GM12878 (cell line): ENCODE results near the gene ARMC6. TPM values are rescaled to one million over a fixed set of nuclear protein-coding genes. Genes with fewer than 3 reads are reported as not detected.

Source experiments
- ATAC-seq: fragments of 200-7000 bp; cut with Tn5 transposase; 3 replicates; pipeline ENCODE4 v1.9.1; 2020; ENCODE audit warnings: mild to moderate bottlenecking, moderate library complexity
- BruUV-seq: library from RNA; stranded (reverse); fragments of 400-500 nt; replicated peaks from 2 replicates; lab custom pipeline; 2021; lab: Mats Ljungman, UMichigan
- CTCF ChIA-PET: fragments of 300-600 bp; sonication (Branson Sonifier 250); formaldehyde crosslinking; extraction: SDS; loops from one replicate; lab custom pipeline; 2021; ENCODE audit warnings: inconsistent platforms; lab: Yijun Ruan, JAX
- POLR2A ChIA-PET: fragments of 350-600 bp; formaldehyde crosslinking; extraction: SDS; loops from one replicate; lab custom pipeline; 2021; ENCODE audit warnings: inconsistent platforms; lab: Charles Lee
- RAD21 ChIA-PET: fragments of 300-600 bp; sonication (Branson Sonifier 250); formaldehyde crosslinking; loops from one replicate; lab custom pipeline; 2023; ENCODE audit warnings: antibody characterized with exemption; ENCODE audit not compliant: unreplicated experiment; lab: Charles Lee
- SMC1A ChIA-PET: fragments of 300-600 bp; sonication (Branson Sonifier 250); formaldehyde crosslinking; loops from one replicate; lab custom pipeline; 2023; ENCODE audit not compliant: unreplicated experiment, uncharacterized antibody; lab: Charles Lee
- DNase-seq: peaks from one replicate; pipeline ENCODE4 v3.0.0-alpha.2; 2011; ENCODE audit warnings: low read depth, low spot score
- FAIRE-seq: peaks from 3 replicates; lab custom pipeline; 2011; peaks lifted over from hg19 to GRCh38; lab: Jason Lieb, UNC
- H2AFZ ChIP-seq: 2 replicates; pipeline ENCODE4 v1.6.0; 2011; ENCODE audit warnings: low read depth, low read length, control low read depth; ENCODE audit not compliant: control insufficient read depth
- H3K27ac ChIP-seq: 2 replicates; pipeline ENCODE4 v1.5.1; 2011; ENCODE audit warnings: control low read depth; ENCODE audit not compliant: control insufficient read depth, insufficient read depth
- H3K27me3 ChIP-seq, 2 experiments: replicated peaks in 1 of 2; 2 replicates each; pipeline versions ENCODE4 v1.6.0 to v1.6.1; 2011; ENCODE audit warnings: low read length in 1 of 2; ENCODE audit not compliant: control insufficient read depth in 2 of 2, insufficient read depth in 2 of 2
- H3K36me3 ChIP-seq, 2 experiments: 2 replicates each; pipeline ENCODE4 v1.5.1; 2011; ENCODE audit warnings: low read length in 1 of 2; ENCODE audit not compliant: control insufficient read depth in 2 of 2, insufficient read depth in 2 of 2
- H3K4me1 ChIP-seq: 2 replicates; pipeline ENCODE4 v1.6.1; 2011; ENCODE audit warnings: mild to moderate bottlenecking, low read length, moderate library complexity, mixed read lengths; ENCODE audit not compliant: control insufficient read depth, insufficient read depth
- H3K4me2 ChIP-seq: 2 replicates; pipeline ENCODE4 v1.6.0; 2011; ENCODE audit warnings: control low read depth; ENCODE audit not compliant: control insufficient read depth, insufficient read depth
- H3K4me3 ChIP-seq: fragments of 200-600 bp; sonication (generic); 2 replicates; pipeline ENCODE4 v1.5.1; 2016
- H3K79me2 ChIP-seq: 2 replicates; pipeline ENCODE4 v1.6.0; 2011; ENCODE audit warnings: low read length; ENCODE audit not compliant: control insufficient read depth, insufficient read depth
- H3K9ac ChIP-seq: 2 replicates; pipeline ENCODE4 v1.8.0; 2011; ENCODE audit warnings: low read length, control low read depth, mixed read lengths; ENCODE audit not compliant: control insufficient read depth, insufficient read depth
- H3K9me3 ChIP-seq: replicated peaks from 3 replicates; pipeline ENCODE4 v1.5.1; 2011; ENCODE audit warnings: mild to moderate bottlenecking, low read length; ENCODE audit not compliant: control insufficient read depth, insufficient read depth
- H4K20me1 ChIP-seq: 2 replicates; pipeline ENCODE4 v1.6.0; 2011; ENCODE audit not compliant: control insufficient read depth, insufficient read depth
- BCLAF1 ChIP-seq: fragments of 450-650 bp; IDR thresholded peaks from 2 replicates; pipeline ENCODE4 v1.6.1; 2017; ENCODE audit warnings: antibody characterized with exemption, mild to moderate bottlenecking, moderate library complexity
- CREM ChIP-seq: IDR thresholded peaks from 2 replicates; pipeline ENCODE4 v1.6.1; 2014; ENCODE audit warnings: antibody characterized with exemption, low read depth
- KLF5 ChIP-seq: fragments of 450-650 bp; IDR thresholded peaks from 2 replicates; pipeline ENCODE4 v1.6.1; 2014; ENCODE audit warnings: mild to moderate bottlenecking; ENCODE audit not compliant: partially characterized antibody
- NR2C1 ChIP-seq: fragments of 450-650 bp; IDR thresholded peaks from 2 replicates; pipeline ENCODE4 v1.6.1; 2017; ENCODE audit warnings: antibody characterized with exemption, mild to moderate bottlenecking, moderate library complexity
- NR2F1 ChIP-seq: fragments of 450-650 bp; conservative IDR thresholded peaks from 2 replicates; pipeline ENCODE4 v1.6.1; 2017; ENCODE audit warnings: mild to moderate bottlenecking
- RBBP5 ChIP-seq: fragments of 200-600 bp; sonication (generic); conservative IDR thresholded peaks from 2 replicates; pipeline ENCODE4 v1.6.1; 2016
- RELA ChIP-seq: fragments of 450-650 bp; IDR thresholded peaks from 2 replicates; pipeline ENCODE4 v1.8.0; 2014; ENCODE audit warnings: borderline replicate concordance; ENCODE audit not compliant: partially characterized antibody
- TARDBP ChIP-seq: IDR thresholded peaks from 2 replicates; pipeline ENCODE4 v1.6.1; 2016; ENCODE audit warnings: borderline replicate concordance
- USF1 ChIP-seq: IDR thresholded peaks from 2 replicates; pipeline ENCODE4 v1.6.1; 2011; ENCODE audit warnings: borderline replicate concordance, low read depth, mild to moderate bottlenecking, moderate library complexity, mixed read lengths, low read length; ENCODE audit not compliant: insufficient read depth; ENCODE audit errors: extremely low read length
- ZNF217 ChIP-seq: fragments of 450-650 bp; IDR thresholded peaks from 2 replicates; pipeline ENCODE4 v1.6.1; 2017; ENCODE audit warnings: antibody characterized with exemption, mild to moderate bottlenecking
- WGBS: methylation state at CpG from one replicate; pipeline ENCODE4 v1.1.6; 2016; ENCODE audit warnings: low lambda C conversion rate; ENCODE audit not compliant: insufficient replicate concordance, insufficient coverage; ENCODE audit errors: missing lambda C conversion rate; 5-methylcytosine and 5-hydroxymethylcytosine counted together
- in situ Hi-C: fragments of 300-500 bp; cut with MboI; formaldehyde crosslinking; loops from 9 replicates; pipeline ENCODE4 v1.14.3; 2018; ENCODE audit warnings: mixed read lengths
- intact Hi-C: fragments of 100-400 bp; cut with micrococcal nuclease; formaldehyde crosslinking; loops from one replicate; pipeline ENCODE4 v1.14.2; 2022; ENCODE audit not compliant: unreplicated experiment
- polyA plus RNA-seq, 11 experiments: library from polyadenylated mRNA; depleted of rRNA in 4 of 11; unstranded in 6 of 11; stranded (reverse) in 5 of 11; fragments of >200 nt; fragmentation: Nextera tagmentation in 4 of 11; fragmentation: Illumina TruSeq in 1 of 11; extraction: Ambion mirVana in 4 of 11; extraction: Trizol in 1 of 11; gene quantifications; 1 replicate in 1 of 11; 2 replicates in 10 of 11; pipeline versions ENCODE4 v1.2.1 to v1.2.3, GENCODE V29; 2011 to 2016; ENCODE audit warnings: inconsistent platforms in 2 of 11, missing spikeins in 2 of 11, low read depth in 1 of 11
- total RNA-seq, 4 experiments: library from RNA; depleted of rRNA in 3 of 4; stranded (reverse); fragments of >200 nt in 3 of 4; fragmentation: Illumina TruSeq in 1 of 4; extraction: Trizol in 1 of 4; gene quantifications; 2 replicates each; pipeline versions ENCODE4 v1.2.1 to v1.2.3, GENCODE V29; 2013 to 2021

The ARMC6 gene
- total and polyA plus RNA-seq, 10 of the 15 experiments (the other 5 are each of a cell fraction or from before 2014, with no cell fraction given): 1.1 to 64.4 (median 41.6) TPM

GRCh38 chr19:19083413-19084178, 50.2 kb downstream of the ARMC6 start:
- no peak for ATAC-seq
- RAD21 ChIA-PET: no interaction called here
- H3K27me3 ChIP-seq: no peaks in the 10 kb centered on the region
- no TSS peak for BruUV-seq
- no peak for DNase-seq
- WGBS: 80% methylated on average over 9 of the region's 10 CpGs
- H3K79me2 ChIP-seq: no peaks in the 10 kb centered on the region
- H2AFZ ChIP-seq: no peak overlapping the region
- intact Hi-C loops: no loop called here
- H3K4me3 ChIP-seq: no peak overlapping the region
- H3K4me1 ChIP-seq: peaks cover 11% of the 10 kb centered on the region
- POLR2A ChIA-PET: no interaction called here
- no peak overlapping the region for H3K9ac ChIP-seq
- in situ Hi-C loops: no loop called here
- CTCF ChIA-PET: no interaction called here
- no peak for FAIRE-seq
- no peak for TF ChIP-seq USF1
- TF ChIP-seq KLF5: no peak
- TF ChIP-seq ZNF217: no peak
- TF ChIP-seq BCLAF1: no peak
- no peak for TF ChIP-seq CREM
- no peak for TF ChIP-seq NR2F1
- TF ChIP-seq NR2C1: no peak
- TF ChIP-seq RBBP5: no peak
- TF ChIP-seq RELA: no peak
- TF ChIP-seq TARDBP: no peak
- TF ChIP-seq, all 136 proteins: peak for 0
- no peak overlapping the region for H3K4me2 ChIP-seq
- SMC1A ChIA-PET: no interaction called here
- 0 out of 2 replicates have a peak, but pooled peaks cover 3% of the 10 kb centered on the region for H4K20me1 ChIP-seq
- H3K36me3 ChIP-seq: no peaks in the 10 kb centered on the region; a peak in 2 of 4 replicates
- H3K9me3 ChIP-seq: no peaks in the 10 kb centered on the region
- H3K27ac ChIP-seq: no peak overlapping the region
